Neural progenitor cell (in vitro differentiated cells): ENCODE data around the gene ABTB1.

Experiments
- CTCF ChIP-seq: fragments of 200-600 bp; sonication (generic); IDR thresholded peaks from 2 replicates; pipeline ENCODE4 v1.5.1; 2017; ENCODE audit warnings: antibody characterized with exemption, mild to moderate bottlenecking
- EZH2 ChIP-seq: fragments of 200-600 bp; sonication (generic); IDR thresholded peaks from 2 replicates; pipeline ENCODE4 v1.6.1; 2017; ENCODE audit warnings: antibody characterized with exemption, mild to moderate bottlenecking, moderate library complexity
- EZH2phosphoT487 ChIP-seq: fragments of 200-600 bp; sonication (generic); IDR thresholded peaks from 2 replicates; pipeline ENCODE4 v1.6.1; 2017; ENCODE audit warnings: antibody characterized with exemption

DNA sequence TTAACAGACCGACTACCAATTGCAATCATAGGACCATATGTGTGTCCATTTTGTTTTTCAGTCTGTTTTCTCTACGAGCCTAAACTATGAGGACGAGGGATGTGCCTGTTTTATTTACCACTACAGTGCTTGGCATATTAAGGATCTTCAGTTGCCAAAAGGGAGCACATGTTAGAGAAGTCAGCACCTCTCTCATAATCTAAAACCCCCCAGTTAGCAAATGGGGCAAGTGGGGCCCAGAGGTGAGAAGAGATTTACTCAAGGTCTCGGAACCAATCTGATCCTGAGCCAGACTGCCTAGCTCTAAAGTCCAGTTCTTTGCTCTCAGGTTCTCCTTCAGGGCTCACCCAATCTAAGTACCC, 44.3 kb upstream of the ABTB1 start:
- TF ChIP-seq CTCF (no peak), EZH2phosphoT487 (no peak), EZH2 (peak; percentile 0)
